HCT116 (cell line): ENCODE measurements around the gene S100A7A. TPM values are rescaled to one million over a fixed set of nuclear protein-coding genes. Genes with fewer than 3 reads are reported as not detected.

Experiments used
- ATAC-seq: fragments of 200-7000 bp; cut with Tn5 transposase; 2 replicates; pipeline ENCODE4 v1.9.1; 2020; ENCODE audit warnings: mild to moderate bottlenecking, moderate library complexity
- BruUV-seq: library from RNA; stranded (reverse); fragments of 400-500 nt; replicated peaks from 2 replicates; lab custom pipeline; 2021; lab: Mats Ljungman, UMichigan
- CTCF ChIA-PET: fragments of 300-600 bp; sonication (Branson Sonifier 250); formaldehyde crosslinking; loops from one replicate; lab custom pipeline; 2021; ENCODE audit warnings: antibody characterized with exemption; lab: Charles Lee
- POLR2A ChIA-PET: fragments of 300-600, 350-600 bp; sonication (Branson Sonifier 250); formaldehyde crosslinking; loops from one replicate; lab custom pipeline; 2021; ENCODE audit warnings: antibody characterized with exemption; lab: Charles Lee
- RAD21 ChIA-PET, 2 experiments: fragments of 300-600 bp; sonication (Branson Sonifier 250); formaldehyde crosslinking; loops; one replicate each; lab custom pipeline; 2023; ENCODE audit warnings: low total read pairs in 2 of 2; ENCODE audit not compliant: uncharacterized antibody in 2 of 2, unreplicated experiment in 2 of 2, low non-redundant PET in 1 of 2; lab: Charles Lee
- DNase-seq: peaks from one replicate; pipeline ENCODE4 v3.0.0-alpha.2; 2010; ENCODE audit warnings: low read depth, low spot score
- H2AFZ ChIP-seq: fragments of 200-600 bp; shearing (Covaris generic), sonication (generic); 2 replicates; pipeline ENCODE4 v1.6.1; 2017; ENCODE audit warnings: low read depth, mixed run types, mixed read lengths, antibody characterized with exemption, low read length; ENCODE audit not compliant: poor library complexity, severe bottlenecking
- H3K27ac ChIP-seq: 2 replicates; pipeline ENCODE4 v1.5.1; 2012; ENCODE audit warnings: low read depth, low read length
- H3K27me3 ChIP-seq: fragments of 200-600 bp; sonication (generic); 2 replicates; pipeline ENCODE4 v1.6.1; 2016; ENCODE audit warnings: mixed run types, low read length, mixed read lengths; ENCODE audit not compliant: insufficient read depth
- H3K36me3 ChIP-seq, 2 experiments: fragments of 200-500 bp in 1 of 2; fragments of 200-600 bp in 1 of 2; sonication (Bioruptor generic) in 1 of 2; sonication (generic) in 1 of 2; 2 replicates each; pipeline versions ENCODE4 v1.5.1 to v1.6.1; 2014 to 2016; ENCODE audit warnings: low read length in 2 of 2, inconsistent platforms in 1 of 2, mixed read lengths in 1 of 2, mixed run types in 1 of 2; ENCODE audit not compliant: insufficient read depth in 2 of 2, control insufficient read depth in 1 of 2
- H3K4me1 ChIP-seq, 2 experiments: fragments of 200-600 bp in 1 of 2; sonication (generic) in 1 of 2; 2 replicates each; pipeline versions ENCODE4 v1.5.1 to v1.6.1; 2012 to 2017; ENCODE audit warnings: low read length in 2 of 2, inconsistent platforms in 1 of 2, mild to moderate bottlenecking in 1 of 2, mixed read lengths in 1 of 2, mixed run types in 1 of 2, moderate library complexity in 1 of 2; ENCODE audit not compliant: insufficient read depth in 2 of 2, control insufficient read depth in 1 of 2
- H3K4me2 ChIP-seq: fragments of 200-600 bp; sonication (generic); 2 replicates; pipeline ENCODE4 v1.6.1; 2017; ENCODE audit warnings: mixed run types, low read length, mixed read lengths
- H3K4me3 ChIP-seq, 2 experiments: fragments of 200-600 bp in 1 of 2; sonication (generic) in 1 of 2; replicated peaks in 1 of 2; 2 replicates each; pipeline ENCODE4 v1.5.1; 2011 to 2016; ENCODE audit warnings: low read length in 2 of 2, control low read depth in 1 of 2, low read depth in 1 of 2, mild to moderate bottlenecking in 1 of 2, mixed read lengths in 1 of 2, mixed run types in 1 of 2
- H3K79me2 ChIP-seq: fragments of 200-600 bp; sonication (generic); 2 replicates; pipeline ENCODE4 v1.6.1; 2017; ENCODE audit warnings: mild to moderate bottlenecking, mixed run types, low read length, moderate library complexity, mixed read lengths; ENCODE audit not compliant: insufficient read depth
- H3K9ac ChIP-seq: fragments of 200-600 bp; sonication (generic); 2 replicates; pipeline ENCODE4 v1.6.1; 2016; ENCODE audit warnings: low read length, mixed read lengths
- H3K9me2 ChIP-seq: fragments of 200-600 bp; sonication (generic), shearing (Covaris generic); 2 replicates; pipeline ENCODE4 v1.6.1; 2017; ENCODE audit warnings: mixed run types, mild to moderate bottlenecking, moderate library complexity; ENCODE audit not compliant: insufficient read depth
- H3K9me3 ChIP-seq, 2 experiments: fragments of 200-500 bp in 1 of 2; fragments of 200-600 bp in 1 of 2; sonication (Bioruptor generic) in 1 of 2; sonication (generic) in 1 of 2; 2 replicates each; pipeline ENCODE4 v1.6.1; 2014 to 2017; ENCODE audit warnings: low read length in 2 of 2, mixed read lengths in 2 of 2, inconsistent platforms in 1 of 2, low read depth in 1 of 2, mild to moderate bottlenecking in 1 of 2, mixed run types in 1 of 2, moderate library complexity in 1 of 2; ENCODE audit not compliant: control insufficient read depth in 1 of 2, insufficient read depth in 1 of 2
- H4K20me1 ChIP-seq: fragments of 200-600 bp; sonication (generic), shearing (Covaris generic); 2 replicates; pipeline ENCODE4 v1.6.1; 2017; ENCODE audit warnings: mixed run types, mild to moderate bottlenecking, moderate library complexity; ENCODE audit not compliant: insufficient read depth
- CEBPB ChIP-seq: IDR thresholded peaks from 2 replicates; pipeline ENCODE4 v1.6.1; 2012; ENCODE audit warnings: low read depth
- CTCF ChIP-seq, 3 experiments: fragments of 200-600 bp in 1 of 3; sonication (generic) in 1 of 3; IDR thresholded peaks in 2 of 3; conservative IDR thresholded peaks in 1 of 3; 2 replicates each; pipeline ENCODE4 v1.5.1; 2012 to 2017; ENCODE audit warnings: low read depth in 2 of 3, low read length in 2 of 3, antibody characterized with exemption in 1 of 3, borderline replicate concordance in 1 of 3, control low read depth in 1 of 3, mild to moderate bottlenecking in 1 of 3, mixed read lengths in 1 of 3, mixed run types in 1 of 3, moderate library complexity in 1 of 3; ENCODE audit not compliant: insufficient read depth in 1 of 3
- EGR1 ChIP-seq: IDR thresholded peaks from 2 replicates; pipeline ENCODE4 v1.6.1; 2012; ENCODE audit warnings: low read depth
- ELF1 ChIP-seq: IDR thresholded peaks from 2 replicates; pipeline ENCODE4 v1.6.1; 2012; ENCODE audit warnings: low read depth, borderline replicate concordance
- EZH2 ChIP-seq: fragments of 200-600 bp; sonication (generic); IDR thresholded peaks from 2 replicates; pipeline ENCODE4 v1.6.1; 2017; ENCODE audit warnings: antibody characterized with exemption, mixed run types
- EZH2phosphoT487 ChIP-seq: fragments of 200-600 bp; IDR thresholded peaks from 2 replicates; pipeline ENCODE4 v1.6.1; 2018; ENCODE audit warnings: antibody characterized with exemption, borderline replicate concordance
- POLR2A ChIP-seq: IDR thresholded peaks from 2 replicates; pipeline ENCODE4 v1.7.0; 2011; ENCODE audit warnings: borderline replicate concordance; ENCODE audit not compliant: insufficient read depth, insufficient read length; ENCODE audit errors: extremely low read depth
- POLR2AphosphoS5 ChIP-seq: IDR thresholded peaks from 2 replicates; pipeline ENCODE4 v1.6.1; 2011; ENCODE audit warnings: mild to moderate bottlenecking, low read depth, low read length, moderate library complexity
- RAD21 ChIP-seq: IDR thresholded peaks from 2 replicates; pipeline ENCODE4 v1.6.1; 2012; ENCODE audit warnings: low read depth, mild to moderate bottlenecking
- SIN3A ChIP-seq: IDR thresholded peaks from 2 replicates; pipeline ENCODE4 v1.6.1; 2012; ENCODE audit warnings: low read depth
- SP1 ChIP-seq: IDR thresholded peaks from 2 replicates; pipeline ENCODE4 v1.6.1; 2012; ENCODE audit warnings: low read depth
- SRF ChIP-seq: IDR thresholded peaks from 2 replicates; pipeline ENCODE4 v1.6.1; 2012; ENCODE audit warnings: low read depth
- TCF7L2 ChIP-seq: IDR thresholded peaks from 2 replicates; pipeline ENCODE4 v1.7.0; 2011; ENCODE audit warnings: borderline replicate concordance, inconsistent platforms; ENCODE audit not compliant: insufficient read depth, insufficient read length; ENCODE audit errors: extremely low read depth
- ZFX ChIP-seq: fragments of 450-650 bp; IDR thresholded peaks from 2 replicates; pipeline ENCODE4 v1.6.1; 2017
- ZNF274 ChIP-seq: fragments of 200-500 bp; sonication (Bioruptor generic); IDR thresholded peaks from 2 replicates; pipeline ENCODE4 v1.6.1; 2014; ENCODE audit warnings: mild to moderate bottlenecking, low read depth, low read length, inconsistent platforms
- intact Hi-C: fragments of 100-400 bp; cut with micrococcal nuclease; formaldehyde crosslinking; loops from 2 replicates; pipeline ENCODE4 v1.10.0; 2022
- total RNA-seq: library from RNA; stranded (reverse); gene quantifications from one replicate; pipeline ENCODE4 v1.2.1, GENCODE V29; 2021; ENCODE audit not compliant: unreplicated experiment
- TF ChIP-seq, protein P1 (sequence below): IDR thresholded peaks from 2 replicates; pipeline ENCODE4 v1.6.1; 2012; ENCODE audit warnings: low read depth
- TF ChIP-seq, protein P2 (sequence below): IDR thresholded peaks from 2 replicates; pipeline ENCODE4 v1.6.1; 2012

The S100A7A gene
- total RNA-seq, 1 experiment from 2014 or later, result not detected

DNA sequence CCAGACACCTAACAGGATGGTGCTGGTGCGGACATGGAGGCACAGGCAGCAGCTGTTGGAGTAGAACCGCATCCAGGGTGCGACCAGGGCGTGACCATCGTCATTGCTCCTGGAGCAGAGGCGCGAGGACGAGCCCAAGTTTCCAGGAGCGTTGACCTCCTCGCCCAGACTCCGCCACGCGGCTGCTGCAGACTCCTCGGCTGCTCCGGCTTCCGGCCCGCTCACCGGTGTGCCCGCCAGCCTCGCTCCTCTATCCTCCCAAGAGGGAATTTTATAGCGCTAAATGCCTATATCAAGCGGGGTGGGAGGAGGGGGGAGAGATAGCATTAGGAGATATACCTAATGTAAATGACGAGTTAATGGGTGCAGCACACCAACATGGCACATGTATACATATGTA lies 35.6 kb upstream of the S100A7A start:
- DNase-seq (no peak), ATAC-seq (no peak)
- Histone ChIP-seq H3K4me2 (no peak overlapping the region), H4K20me1 (no peaks in the 10 kb centered on the region), H3K79me2 (no peaks in the 10 kb centered on the region), H3K4me3 (no peak overlapping the region), H3K9me3 (no peaks in the 10 kb centered on the region), H3K9me2 (no peaks in the 10 kb centered on the region), H3K27ac (no peak overlapping the region), H3K9ac (no peak overlapping the region), H3K4me1 (no peaks in the 10 kb centered on the region), H3K36me3 (no peaks in the 10 kb centered on the region), H3K27me3 (peaks cover 65% of the 10 kb centered on the region), H2AFZ (no peak overlapping the region)
- POLR2A ChIA-PET, result no interaction called here
- RAD21 ChIA-PET, result no interaction called here
- CTCF ChIA-PET, result no interaction called here
- TF ChIP-seq CEBPB, result no peak
- no TSS peak for BruUV-seq
- intact Hi-C loops, result no loop called here

- RAD21 ChIA-PET, result no interaction called here
- Histone ChIP-seq H3K9ac (no peak overlapping the region), H3K9me2 (no peaks in the 10 kb centered on the region), H3K27me3 (peaks cover 46% of the 10 kb centered on the region), H3K27ac (no peak overlapping the region), H3K4me1 (no peaks in the 10 kb centered on the region), H3K79me2 (no peaks in the 10 kb centered on the region), H3K9me3 (no peaks in the 10 kb centered on the region), H3K4me2 (no peak overlapping the region), H2AFZ (no peak overlapping the region), H3K36me3 (no peaks in the 10 kb centered on the region), H4K20me1 (no peaks in the 10 kb centered on the region), H3K4me3 (no peak overlapping the region)
- no TSS peak for BruUV-seq
- POLR2A ChIA-PET, result no interaction called here
- CTCF ChIA-PET, result no interaction called here
- ATAC-seq, result no peak
- intact Hi-C loops, result no loop called here
- TF ChIP-seq ZFX, result no peak
- TF ChIP-seq POLR2AphosphoS5, result no peak
- no peak for TF ChIP-seq POLR2A
- TF ChIP-seq SRF, result no peak
- TF ChIP-seq RAD21, result no peak
- no peak for TF ChIP-seq ZNF274
- no peak for TF ChIP-seq EZH2
- no peak for TF ChIP-seq CTCF (IDR thresholded peaks at IDR 0.05 in 2 of 3, conservative IDR thresholded peaks at IDR 0.05 in 1 of 3; ENCODE audit: borderline replicate concordance in 1 of 3, insufficient read depth in 1 of 3, low read depth in 2 of 3, low read length in 2 of 3)
- no peak for TF ChIP-seq SIN3A
- no peak for TF ChIP-seq TCF7L2
- no peak for TF ChIP-seq EZH2phosphoT487
- TF ChIP-seq, protein P1, sequence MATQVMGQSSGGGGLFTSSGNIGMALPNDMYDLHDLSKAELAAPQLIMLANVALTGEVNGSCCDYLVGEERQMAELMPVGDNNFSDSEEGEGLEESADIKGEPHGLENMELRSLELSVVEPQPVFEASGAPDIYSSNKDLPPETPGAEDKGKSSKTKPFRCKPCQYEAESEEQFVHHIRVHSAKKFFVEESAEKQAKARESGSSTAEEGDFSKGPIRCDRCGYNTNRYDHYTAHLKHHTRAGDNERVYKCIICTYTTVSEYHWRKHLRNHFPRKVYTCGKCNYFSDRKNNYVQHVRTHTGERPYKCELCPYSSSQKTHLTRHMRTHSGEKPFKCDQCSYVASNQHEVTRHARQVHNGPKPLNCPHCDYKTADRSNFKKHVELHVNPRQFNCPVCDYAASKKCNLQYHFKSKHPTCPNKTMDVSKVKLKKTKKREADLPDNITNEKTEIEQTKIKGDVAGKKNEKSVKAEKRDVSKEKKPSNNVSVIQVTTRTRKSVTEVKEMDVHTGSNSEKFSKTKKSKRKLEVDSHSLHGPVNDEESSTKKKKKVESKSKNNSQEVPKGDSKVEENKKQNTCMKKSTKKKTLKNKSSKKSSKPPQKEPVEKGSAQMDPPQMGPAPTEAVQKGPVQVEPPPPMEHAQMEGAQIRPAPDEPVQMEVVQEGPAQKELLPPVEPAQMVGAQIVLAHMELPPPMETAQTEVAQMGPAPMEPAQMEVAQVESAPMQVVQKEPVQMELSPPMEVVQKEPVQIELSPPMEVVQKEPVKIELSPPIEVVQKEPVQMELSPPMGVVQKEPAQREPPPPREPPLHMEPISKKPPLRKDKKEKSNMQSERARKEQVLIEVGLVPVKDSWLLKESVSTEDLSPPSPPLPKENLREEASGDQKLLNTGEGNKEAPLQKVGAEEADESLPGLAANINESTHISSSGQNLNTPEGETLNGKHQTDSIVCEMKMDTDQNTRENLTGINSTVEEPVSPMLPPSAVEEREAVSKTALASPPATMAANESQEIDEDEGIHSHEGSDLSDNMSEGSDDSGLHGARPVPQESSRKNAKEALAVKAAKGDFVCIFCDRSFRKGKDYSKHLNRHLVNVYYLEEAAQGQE, result no peak
- TF ChIP-seq ELF1, result no peak
- no peak for TF ChIP-seq SP1
- TF ChIP-seq EGR1, result no peak
- TF ChIP-seq, protein P2, sequence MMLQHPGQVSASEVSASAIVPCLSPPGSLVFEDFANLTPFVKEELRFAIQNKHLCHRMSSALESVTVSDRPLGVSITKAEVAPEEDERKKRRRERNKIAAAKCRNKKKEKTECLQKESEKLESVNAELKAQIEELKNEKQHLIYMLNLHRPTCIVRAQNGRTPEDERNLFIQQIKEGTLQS, result no peak
- no peak for DNase-seq
Measured at GRCh38 chr1:153384958-153385580, 31.3 kb upstream of the S100A7A start.
